ENCODE measurements around the gene SRPK2. TPM values are rescaled to one million over a fixed set of nuclear protein-coding genes. Genes with fewer than 3 reads are reported as not detected.

SRPK2 gene
- total and polyA plus RNA-seq, 12 donors = 10.5 to 40.4 (median 35.1) TPM

DNA sequence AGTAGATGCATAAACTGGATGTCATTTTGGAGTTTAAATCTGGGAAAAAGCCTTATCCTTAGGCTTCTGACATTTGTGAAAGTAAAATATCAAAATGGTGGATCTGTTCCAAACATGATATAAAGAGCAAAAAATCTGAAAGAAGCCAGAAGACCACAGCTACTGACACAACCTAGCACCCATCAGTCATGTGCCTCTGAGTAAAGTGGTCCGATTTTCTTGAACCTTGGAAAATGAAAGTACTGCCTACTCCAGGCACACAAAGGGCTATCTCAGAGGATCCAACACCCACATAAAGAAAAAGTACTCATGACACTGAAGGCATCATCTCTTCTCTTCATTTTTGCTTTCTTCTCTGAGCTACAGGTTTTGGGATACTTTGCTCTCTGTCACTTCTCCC lies 224.0 kb downstream of the SRPK2 start:
- Histone ChIP-seq H3K36me3 (peaks cover 0 to 78% (median 29%) of the 10 kb centered on the region in 9 donors), H3K27ac (no peak overlapping the region), H3K4me1 (no peaks in the 10 kb centered on the region), H3K9me3 (no peaks in the 10 kb centered on the region), H3K4me3 (no peak overlapping the region), H3K27me3 (no peaks in the 10 kb centered on the region)
- TF ChIP-seq, protein P1, sequence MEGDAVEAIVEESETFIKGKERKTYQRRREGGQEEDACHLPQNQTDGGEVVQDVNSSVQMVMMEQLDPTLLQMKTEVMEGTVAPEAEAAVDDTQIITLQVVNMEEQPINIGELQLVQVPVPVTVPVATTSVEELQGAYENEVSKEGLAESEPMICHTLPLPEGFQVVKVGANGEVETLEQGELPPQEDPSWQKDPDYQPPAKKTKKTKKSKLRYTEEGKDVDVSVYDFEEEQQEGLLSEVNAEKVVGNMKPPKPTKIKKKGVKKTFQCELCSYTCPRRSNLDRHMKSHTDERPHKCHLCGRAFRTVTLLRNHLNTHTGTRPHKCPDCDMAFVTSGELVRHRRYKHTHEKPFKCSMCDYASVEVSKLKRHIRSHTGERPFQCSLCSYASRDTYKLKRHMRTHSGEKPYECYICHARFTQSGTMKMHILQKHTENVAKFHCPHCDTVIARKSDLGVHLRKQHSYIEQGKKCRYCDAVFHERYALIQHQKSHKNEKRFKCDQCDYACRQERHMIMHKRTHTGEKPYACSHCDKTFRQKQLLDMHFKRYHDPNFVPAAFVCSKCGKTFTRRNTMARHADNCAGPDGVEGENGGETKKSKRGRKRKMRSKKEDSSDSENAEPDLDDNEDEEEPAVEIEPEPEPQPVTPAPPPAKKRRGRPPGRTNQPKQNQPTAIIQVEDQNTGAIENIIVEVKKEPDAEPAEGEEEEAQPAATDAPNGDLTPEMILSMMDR (IDR thresholded peaks at IDR 0.05) = no peak
- WGBS, 2 donors = 85 to 95% methylated on average over 1 of the region's 1 CpG
- ATAC-seq = no peak
- intact Hi-C loops (cut with DNase I) = loop anchor here in 1 of 10 donors (10.0 kb wide), 1 partner anchor 100 kb away; no protein-coding TSS in a partner anchor
- no peak for DNase-seq

DNA sequence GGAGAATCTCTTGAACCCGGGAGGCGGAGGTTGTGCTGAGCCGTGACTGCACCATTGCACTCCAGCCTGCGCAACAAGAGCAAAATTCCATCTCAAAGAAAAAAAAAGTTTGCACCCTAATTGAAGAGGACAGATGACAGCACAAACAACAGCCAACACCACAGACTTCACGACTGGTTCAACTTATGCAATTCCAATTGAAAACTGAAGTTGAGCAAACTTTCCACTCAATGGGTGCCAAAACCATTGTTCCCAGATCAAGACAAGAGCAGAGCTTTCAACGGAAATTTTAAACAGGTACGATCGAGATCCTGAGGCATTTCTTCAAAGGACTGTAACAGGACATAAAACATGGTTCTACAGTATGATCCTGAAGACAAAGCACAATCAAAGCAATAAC lies 225.0 kb downstream of the SRPK2 start:
- no peak for ATAC-seq
- Histone ChIP-seq H3K4me1 (no peaks in the 10 kb centered on the region), H3K27ac (no peak overlapping the region), H3K36me3 (peaks cover 0 to 84% (median 29%) of the 10 kb centered on the region in 9 donors), H3K27me3 (no peaks in the 10 kb centered on the region), H3K9me3 (no peaks in the 10 kb centered on the region), H3K4me3 (no peak overlapping the region)
- TF ChIP-seq, protein P1 (IDR thresholded peaks at IDR 0.05) = no peak
- 93 to 96% methylated on average over 8 of the region's 8 CpGs for WGBS, 2 donors
- intact Hi-C loops (cut with DNase I) = loop anchor here in 1 of 10 donors (10.0 kb wide), 1 partner anchor 101 kb away; no protein-coding TSS in a partner anchor
- DNase-seq = no peak

DNA sequence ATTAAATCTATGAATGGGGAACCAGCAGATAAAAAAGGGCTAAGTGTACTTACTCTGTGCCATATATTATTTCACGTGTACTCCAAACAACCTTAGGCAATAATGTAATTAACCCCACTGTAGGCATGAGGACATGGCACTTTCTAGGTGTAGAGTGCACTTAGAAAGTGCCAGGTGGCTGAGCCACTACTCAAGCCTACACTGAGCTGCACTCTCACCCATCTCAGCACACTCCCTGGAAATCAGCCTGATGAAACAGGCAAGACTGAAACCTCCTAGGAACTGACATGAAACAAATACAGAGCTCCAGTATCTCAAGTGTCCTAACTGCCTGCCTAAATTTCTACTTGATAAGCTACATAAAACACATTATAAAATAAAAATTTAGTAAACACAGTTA lies 227.4 kb downstream of the SRPK2 start:
- no peak for ATAC-seq
- DNase-seq = no peak
- Histone ChIP-seq H3K4me1 (no peaks in the 10 kb centered on the region), H3K36me3 (peaks cover 0 to 73% (median 12%) of the 10 kb centered on the region in 9 donors), H3K9me3 (no peaks in the 10 kb centered on the region), H3K27me3 (no peaks in the 10 kb centered on the region), H3K4me3 (no peak overlapping the region), H3K27ac (no peak overlapping the region)
- intact Hi-C loops (cut with DNase I) = loop anchor here in 1 of 10 donors (10.0 kb wide), 1 partner anchor 103 kb away; no protein-coding TSS in a partner anchor
- 90 to 97% methylated on average over 1 of the region's 1 CpG for WGBS, 2 donors
- TF ChIP-seq, protein P1 (IDR thresholded peaks at IDR 0.05) = no peak

DNA sequence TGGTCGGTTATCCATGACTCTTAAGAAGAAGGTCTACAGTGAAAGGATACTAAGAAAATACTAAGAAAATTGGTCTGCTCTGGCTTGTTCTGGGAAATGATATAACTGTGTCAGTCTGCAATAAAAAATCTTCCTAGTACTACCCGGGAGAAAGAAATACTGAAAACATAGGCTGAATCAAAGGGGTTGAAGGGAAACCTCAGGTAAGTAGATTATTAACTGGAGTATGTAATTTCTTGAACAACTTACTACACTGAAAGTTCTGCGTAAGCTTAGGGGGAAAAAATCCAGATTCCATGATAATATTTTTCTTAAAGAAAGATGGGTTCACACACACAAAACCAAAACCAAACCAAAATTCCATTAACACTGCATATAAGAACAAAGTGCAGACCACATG lies 231.4 kb downstream of the SRPK2 start:
- WGBS, 2 donors = 96 to 99% methylated on average over 3 of the region's 3 CpGs
- intact Hi-C loops (cut with DNase I) = loop anchor here in 5 of 10 donors (10.0 kb wide), 4 partner anchors 168 to 328 kb away; no protein-coding TSS in a partner anchor

More for the DNA sequence above, 231.4 kb downstream of the SRPK2 start:
- Histone ChIP-seq H3K9me3 (no peaks in the 10 kb centered on the region), H3K27me3 (no peaks in the 10 kb centered on the region), H3K4me1 (peaks cover 0 to 20% (median 14%) of the 10 kb centered on the region in 9 donors), H3K4me3 (no peak overlapping the region), H3K36me3 (peaks cover 0 to 42% (median 0%) of the 10 kb centered on the region in 9 donors), H3K27ac (no peak overlapping the region)
- TF ChIP-seq, protein P1 (IDR thresholded peaks at IDR 0.05) = no peak
- no peak for ATAC-seq
- no peak for DNase-seq

Data from heart right ventricle (tissue), 16 donors.